BJ (cell line): ENCODE data around the gene MYH11. TPM values are rescaled to one million over a fixed set of nuclear protein-coding genes. Genes with fewer than 3 reads are reported as not detected.

Source experiments
- CTCF ChIA-PET: fragments of 350-600 bp; formaldehyde crosslinking; extraction: SDS; loops from one replicate; lab custom pipeline; 2021; ENCODE audit warnings: antibody characterized with exemption, inconsistent platforms; lab: Yijun Ruan, JAX
- POLR2A ChIA-PET: fragments of 300-600 bp; sonication (Branson Sonifier 250); formaldehyde crosslinking; extraction: SDS; loops from one replicate; lab custom pipeline; 2021; ENCODE audit warnings: antibody characterized with exemption; lab: Charles Lee
- DNase-seq: peaks from one replicate; pipeline ENCODE4 v3.0.0-alpha.2; 2011; ENCODE audit warnings: low read depth
- H3K27me3 ChIP-seq: 2 replicates; pipeline ENCODE4 v1.6.0; 2011; ENCODE audit warnings: low read length; ENCODE audit not compliant: control insufficient read depth, insufficient read depth
- H3K36me3 ChIP-seq: 2 replicates; pipeline ENCODE4 v1.5.1; 2011; ENCODE audit warnings: low read length; ENCODE audit not compliant: control insufficient read depth, insufficient read depth
- H3K4me3 ChIP-seq: 2 replicates; pipeline ENCODE4 v1.5.1; 2011; ENCODE audit warnings: low read depth, mild to moderate bottlenecking, control low read depth, low read length
- CTCF ChIP-seq: IDR thresholded peaks from 2 replicates; pipeline ENCODE4 v1.5.1; 2011; ENCODE audit warnings: low read depth, mild to moderate bottlenecking, control low read depth, inconsistent platforms, low read length, moderate library complexity; ENCODE audit not compliant: insufficient read depth
- polyA plus RNA-seq: library from polyadenylated mRNA; depleted of rRNA; stranded (reverse); fragments of >200 nt; gene quantifications from 2 replicates; pipeline ENCODE4 v1.2.3, GENCODE V29; 2011

The MYH11 gene
- polyA plus RNA-seq, 1 experiment, result 0.27 TPM

- ChIA-PET CTCF (interaction anchor here (1.3 to 2.2 kb wide), 3 partner anchors 19 to 38 kb away, joined by 3 to 9 read pairs (median 5); no protein-coding TSS in a partner anchor), POLR2A (no interaction called here)
- DNase-seq, result no peak
- Histone ChIP-seq H3K27me3 (no peaks in the 10 kb centered on the region; the same call in 1 of the 2 replicates), H3K36me3 (no peaks in the 10 kb centered on the region), H3K4me3 (no peak overlapping the region)
- TF ChIP-seq CTCF, result no peak
Measured at GRCh38 chr16:15783985-15784384, 72.8 kb downstream of the MYH11 start.

GRCh38 chr16:15782573-15783365, 74.1 kb downstream of the MYH11 start:
- no peak overlapping the region for H3K4me3 ChIP-seq
- no peak for TF ChIP-seq CTCF
- CTCF ChIA-PET, result interaction anchor here (0.9 to 3.0 kb wide), 7 partner anchors 8 to 92 kb away, joined by 3 to 12 read pairs (median 5); no protein-coding TSS in a partner anchor
- no peak for DNase-seq
- no peaks in the 10 kb centered on the region; the same call in 1 of the 2 replicates for H3K27me3 ChIP-seq
- POLR2A ChIA-PET, result no interaction called here
- no peaks in the 10 kb centered on the region for H3K36me3 ChIP-seq

GRCh38 chr16:15781650-15782049, 75.2 kb downstream of the MYH11 start:
- Histone ChIP-seq H3K27me3 (peaks cover 2% of the 10 kb centered on the region), H3K4me3 (no peak overlapping the region), H3K36me3 (no peaks in the 10 kb centered on the region)
- POLR2A ChIA-PET, result no interaction called here
- no peak for DNase-seq
- no peak for TF ChIP-seq CTCF
- CTCF ChIA-PET, result interaction anchor here (0.6 to 3.0 kb wide), 8 partner anchors 9 to 296 kb away, joined by 3 to 12 read pairs (median 4); no protein-coding TSS in a partner anchor

- no peak overlapping the region for H3K4me3 ChIP-seq
- H3K27me3 ChIP-seq, result peaks cover 2% of the 10 kb centered on the region
- no peak for TF ChIP-seq CTCF
- CTCF ChIA-PET, result interaction anchor here (0.8 to 3.0 kb wide), 3 partner anchors 15 to 41 kb away, joined by 3 to 12 read pairs (median 8); no protein-coding TSS in a partner anchor
- DNase-seq, result no peak
- POLR2A ChIA-PET, result no interaction called here
- no peaks in the 10 kb centered on the region for H3K36me3 ChIP-seq
Measured at GRCh38 chr16:15780805-15781204, 76.0 kb downstream of the MYH11 start.

GRCh38 chr16:15779664-15780351, 77.0 kb downstream of the MYH11 start:
- TF ChIP-seq CTCF, result no peak
- no peak for DNase-seq
- Histone ChIP-seq H3K27me3 (peaks cover 2% of the 10 kb centered on the region), H3K4me3 (no peak overlapping the region), H3K36me3 (no peaks in the 10 kb centered on the region)
- CTCF ChIA-PET, result interaction anchor here (1.0 kb wide), 1 partner anchor 8 kb away, joined by 3 read pairs; no protein-coding TSS in a partner anchor
- POLR2A ChIA-PET, result no interaction called here
